Endothelial cell (in vitro differentiated cells): ENCODE measurements around the gene IL6R. TPM values are rescaled to one million over a fixed set of nuclear protein-coding genes. Genes with fewer than 3 reads are reported as not detected.
"Not testable (repeated sequence)": the region's sequence is repeated elsewhere in the genome, so short reads cannot be mapped to it uniquely, and the experiment has no call there.

Experiments used
- DNase-seq: peaks from one replicate; pipeline ENCODE4 v3.0.0; 2021; ENCODE audit warnings: low spot score
- H3K27ac Mint-ChIP-seq: one replicate; pipeline ENCODE4 v1.8.0; 2021; ENCODE audit warnings: mixed read lengths, inconsistent platforms; ENCODE audit not compliant: unreplicated experiment
- H3K27me3 Mint-ChIP-seq: one replicate; pipeline ENCODE4 v1.8.0; 2021; ENCODE audit warnings: mild to moderate bottlenecking, moderate library complexity, mixed read lengths, inconsistent platforms; ENCODE audit not compliant: unreplicated experiment
- H3K36me3 Mint-ChIP-seq: one replicate; pipeline ENCODE4 v1.8.0; 2021; ENCODE audit warnings: mild to moderate bottlenecking, low read depth, mixed read lengths, inconsistent platforms; ENCODE audit not compliant: unreplicated experiment
- H3K4me1 Mint-ChIP-seq: one replicate; pipeline ENCODE4 v1.8.0; 2021; ENCODE audit warnings: mild to moderate bottlenecking, mixed read lengths, inconsistent platforms; ENCODE audit not compliant: unreplicated experiment
- H3K4me3 Mint-ChIP-seq: one replicate; pipeline ENCODE4 v1.8.0; 2021; ENCODE audit warnings: mild to moderate bottlenecking, mixed read lengths, inconsistent platforms; ENCODE audit not compliant: unreplicated experiment
- H3K9me3 Mint-ChIP-seq: one replicate; pipeline ENCODE4 v1.8.0; 2021; ENCODE audit warnings: mixed read lengths, inconsistent platforms; ENCODE audit not compliant: unreplicated experiment
- total RNA-seq: library from RNA; stranded (reverse); fragmentation: NEBNext Ultra II Directional; extraction: Animal tissue kit (Norgen Biotek cat#: 25700); gene quantifications from one replicate; pipeline ENCODE4 v1.2.1, GENCODE V29; 2021; ENCODE audit not compliant: unreplicated experiment
- TF ChIP-seq, protein P1 (sequence below): fragments of 200-600 bp; sonication (generic); IDR thresholded peaks from one replicate; pipeline ENCODE4 v1.5.0; 2021; ENCODE audit warnings: antibody characterized with exemption; ENCODE audit not compliant: unreplicated experiment

The IL6R gene
- total RNA-seq, 1 donor from 2014 or later, result 1.0 TPM

DNA sequence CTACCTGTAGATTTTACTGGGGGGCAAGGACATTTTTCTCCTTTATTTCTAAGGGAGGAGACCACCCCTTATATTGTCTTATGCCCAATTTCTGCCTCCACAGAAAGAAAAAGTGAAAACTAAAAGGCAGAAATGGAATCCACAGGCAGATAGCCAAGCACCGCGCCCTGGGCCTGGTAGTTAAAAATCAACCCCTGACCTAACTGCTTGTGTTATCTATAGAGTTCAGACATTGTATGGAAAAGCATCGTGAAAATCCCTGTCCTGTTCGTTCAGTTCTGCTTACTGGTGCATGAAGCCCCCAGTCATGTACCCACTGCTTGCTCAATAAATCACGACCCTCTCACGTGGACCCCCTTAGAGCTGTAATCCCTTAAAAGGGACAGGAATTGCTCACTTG, 33.7 kb upstream of the IL6R start:
- no peaks in the 10 kb centered on the region for H3K4me1 Mint-ChIP-seq
- H3K36me3 Mint-ChIP-seq, result no peaks in the 10 kb centered on the region
- no peaks in the 10 kb centered on the region for H3K27me3 Mint-ChIP-seq
- no peak overlapping the region for H3K27ac Mint-ChIP-seq
- no peak overlapping the region for H3K4me3 Mint-ChIP-seq
- DNase-seq, result no peak
- TF ChIP-seq, protein P1, sequence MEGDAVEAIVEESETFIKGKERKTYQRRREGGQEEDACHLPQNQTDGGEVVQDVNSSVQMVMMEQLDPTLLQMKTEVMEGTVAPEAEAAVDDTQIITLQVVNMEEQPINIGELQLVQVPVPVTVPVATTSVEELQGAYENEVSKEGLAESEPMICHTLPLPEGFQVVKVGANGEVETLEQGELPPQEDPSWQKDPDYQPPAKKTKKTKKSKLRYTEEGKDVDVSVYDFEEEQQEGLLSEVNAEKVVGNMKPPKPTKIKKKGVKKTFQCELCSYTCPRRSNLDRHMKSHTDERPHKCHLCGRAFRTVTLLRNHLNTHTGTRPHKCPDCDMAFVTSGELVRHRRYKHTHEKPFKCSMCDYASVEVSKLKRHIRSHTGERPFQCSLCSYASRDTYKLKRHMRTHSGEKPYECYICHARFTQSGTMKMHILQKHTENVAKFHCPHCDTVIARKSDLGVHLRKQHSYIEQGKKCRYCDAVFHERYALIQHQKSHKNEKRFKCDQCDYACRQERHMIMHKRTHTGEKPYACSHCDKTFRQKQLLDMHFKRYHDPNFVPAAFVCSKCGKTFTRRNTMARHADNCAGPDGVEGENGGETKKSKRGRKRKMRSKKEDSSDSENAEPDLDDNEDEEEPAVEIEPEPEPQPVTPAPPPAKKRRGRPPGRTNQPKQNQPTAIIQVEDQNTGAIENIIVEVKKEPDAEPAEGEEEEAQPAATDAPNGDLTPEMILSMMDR, result no peak
- no peaks in the 10 kb centered on the region for H3K9me3 Mint-ChIP-seq

DNA sequence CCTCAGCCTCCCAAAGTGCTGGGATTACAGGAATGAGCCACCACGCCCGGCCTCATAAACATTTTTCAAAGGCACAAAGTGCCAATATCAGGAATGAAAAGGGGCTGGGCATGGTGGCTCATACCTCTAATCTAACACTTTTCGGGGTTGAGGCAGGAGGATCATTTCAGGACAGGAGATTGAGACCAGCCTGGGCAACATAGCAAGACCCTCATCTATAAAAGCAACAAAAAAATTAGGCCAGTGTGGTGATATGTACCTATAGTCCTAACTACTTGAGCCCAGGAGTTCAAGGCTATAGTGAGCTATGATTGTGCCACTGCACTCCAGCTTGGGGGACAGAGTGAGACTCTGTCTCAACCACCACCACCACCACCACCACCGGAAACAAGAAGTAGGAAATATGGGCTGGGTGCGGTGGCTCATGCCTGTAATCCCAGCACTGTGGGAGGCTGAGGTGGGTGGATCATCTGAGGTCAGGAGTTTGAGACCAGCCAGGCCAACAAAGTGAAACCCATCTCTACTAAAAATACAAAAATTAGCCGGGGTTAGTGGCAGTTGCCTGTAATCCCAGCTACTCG, 31.3 kb upstream of the IL6R start:
- not testable (repeated sequence) for DNase-seq, H3K27me3 Mint-ChIP-seq, H3K4me1 Mint-ChIP-seq, H3K9me3 Mint-ChIP-seq, H3K4me3 Mint-ChIP-seq, H3K36me3 Mint-ChIP-seq, H3K27ac Mint-ChIP-seq

DNA sequence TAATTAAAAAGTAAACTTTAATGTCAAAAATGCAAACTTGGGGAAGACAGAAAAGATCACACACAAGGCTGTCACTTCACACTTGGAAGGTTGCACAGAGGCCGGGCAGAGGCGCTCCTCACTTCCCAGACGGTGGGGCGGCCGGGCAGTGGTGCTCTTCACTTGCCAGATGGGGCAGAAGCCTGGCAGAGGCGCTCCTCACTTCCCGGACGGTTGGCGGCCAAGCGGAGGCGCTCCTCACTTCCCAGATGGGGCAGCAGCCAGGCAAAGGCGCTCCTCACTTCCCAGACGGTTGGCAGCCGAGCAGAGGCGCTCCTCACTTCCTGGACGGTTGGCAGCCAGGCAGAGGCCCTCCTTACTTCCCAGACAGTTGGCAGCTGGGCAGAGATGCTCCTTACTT, 25.8 kb upstream of the IL6R start:
- no peak overlapping the region for H3K27ac Mint-ChIP-seq

DNA sequence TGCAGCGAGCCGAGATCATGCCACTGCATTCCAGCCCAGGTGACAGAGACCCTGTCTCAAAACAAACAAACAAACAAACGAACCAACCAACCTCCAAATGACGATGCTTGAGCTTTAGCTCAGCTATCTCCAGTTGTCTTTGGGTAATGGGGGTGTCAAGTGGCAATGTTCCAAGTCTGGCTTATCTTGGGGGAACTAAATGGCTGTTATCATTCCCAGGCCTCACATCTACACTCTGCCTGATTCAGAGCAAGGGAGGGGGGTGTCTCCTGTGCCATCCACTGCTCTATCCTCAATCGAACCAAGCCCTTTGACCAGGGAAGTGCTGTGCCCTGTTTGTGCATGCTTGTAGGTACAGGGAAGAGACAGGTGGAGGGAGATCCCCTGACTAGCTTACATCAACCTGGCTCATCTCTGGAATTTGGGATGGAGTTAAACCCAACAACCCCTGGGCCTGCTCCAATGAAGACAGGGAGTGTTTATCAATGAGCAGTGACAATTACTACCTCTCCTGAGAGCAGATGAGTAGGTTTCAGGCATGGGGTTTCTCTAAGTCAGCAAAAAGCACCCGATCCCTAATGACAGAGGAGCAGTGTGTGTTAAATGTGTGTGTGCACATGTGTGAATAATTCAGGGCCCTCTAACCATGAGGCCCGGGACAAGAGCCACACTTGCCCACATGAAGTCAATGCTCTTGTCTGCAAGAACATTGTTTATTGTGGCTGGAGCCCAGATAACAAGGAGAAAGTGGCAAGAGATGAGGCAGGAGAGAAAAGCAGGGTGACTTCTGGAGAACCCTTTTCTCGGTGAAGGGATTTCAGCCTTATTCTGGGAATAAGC, 20.3 kb upstream of the IL6R start:
- H3K27me3 Mint-ChIP-seq, result peaks cover 4% of the 10 kb centered on the region
- no peak for DNase-seq
- no peak overlapping the region for H3K27ac Mint-ChIP-seq
- H3K9me3 Mint-ChIP-seq, result no peaks in the 10 kb centered on the region
- peaks cover 3% of the 10 kb centered on the region for H3K4me1 Mint-ChIP-seq
- TF ChIP-seq, protein P1, result no peak
- H3K36me3 Mint-ChIP-seq, result no peaks in the 10 kb centered on the region
- no peak overlapping the region for H3K4me3 Mint-ChIP-seq

More for the DNA sequence above, 25.8 kb upstream of the IL6R start:
- no peaks in the 10 kb centered on the region for H3K4me1 Mint-ChIP-seq
- no peak for DNase-seq
- TF ChIP-seq, protein P1, result no peak
- H3K36me3 Mint-ChIP-seq, result no peaks in the 10 kb centered on the region
- H3K27me3 Mint-ChIP-seq, result no peaks in the 10 kb centered on the region
- H3K4me3 Mint-ChIP-seq, result no peak overlapping the region
- H3K9me3 Mint-ChIP-seq, result no peaks in the 10 kb centered on the region

DNA sequence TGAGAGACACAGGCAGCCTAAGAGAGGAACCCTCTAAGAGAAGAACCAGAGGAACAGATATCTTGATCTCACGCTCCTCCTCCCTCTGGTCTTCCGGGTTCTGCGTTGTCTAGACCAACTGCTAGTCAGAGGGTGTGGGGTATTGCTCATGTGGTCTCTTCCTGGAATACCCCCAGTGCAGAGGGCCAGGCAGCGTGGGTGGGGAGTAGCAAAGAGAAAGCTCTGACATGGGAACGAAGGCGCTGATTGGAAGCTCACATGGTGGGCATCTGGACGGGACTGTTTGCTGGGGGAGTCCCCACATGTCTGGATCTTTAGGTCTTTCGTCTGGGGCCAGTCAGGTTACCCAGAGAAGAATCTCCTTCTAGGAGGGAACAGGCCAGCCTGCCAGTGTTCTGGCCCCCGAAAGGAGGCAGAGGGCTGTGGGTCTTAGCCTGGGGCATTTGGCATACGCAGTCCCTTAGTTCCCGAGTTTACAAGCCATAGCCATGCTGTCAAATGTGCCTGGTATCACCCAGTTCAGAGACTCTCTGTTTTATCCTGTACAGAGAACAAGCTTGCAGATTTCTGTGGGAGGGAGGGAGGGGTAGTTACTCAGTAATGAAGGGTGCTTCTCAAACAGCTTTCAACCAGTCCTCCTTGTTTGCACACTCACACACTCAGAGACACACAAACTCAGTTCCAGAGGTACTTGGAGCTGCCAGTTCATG, 18.3 kb upstream of the IL6R start:
- no peak for DNase-seq
- H3K9me3 Mint-ChIP-seq, result no peaks in the 10 kb centered on the region
- no peak overlapping the region for H3K27ac Mint-ChIP-seq
- H3K4me3 Mint-ChIP-seq, result no peak overlapping the region
- no peaks in the 10 kb centered on the region for H3K36me3 Mint-ChIP-seq
- H3K27me3 Mint-ChIP-seq, result peaks cover 4% of the 10 kb centered on the region
- TF ChIP-seq, protein P1, result no peak
- peaks cover 3% of the 10 kb centered on the region for H3K4me1 Mint-ChIP-seq
